GM12873 (cell line): ENCODE measurements around the gene C2CD4B.

ENCODE experiments used
- TF ChIP-seq, protein P1 (sequence below): IDR thresholded peaks from 2 replicates; pipeline ENCODE4 v1.5.1; 2012; ENCODE audit warnings: low read depth, mild to moderate bottlenecking, moderate library complexity, low read length, control low read depth; ENCODE audit not compliant: insufficient read depth; ENCODE audit errors: missing control alignments

C2CD4B gene

DNA sequence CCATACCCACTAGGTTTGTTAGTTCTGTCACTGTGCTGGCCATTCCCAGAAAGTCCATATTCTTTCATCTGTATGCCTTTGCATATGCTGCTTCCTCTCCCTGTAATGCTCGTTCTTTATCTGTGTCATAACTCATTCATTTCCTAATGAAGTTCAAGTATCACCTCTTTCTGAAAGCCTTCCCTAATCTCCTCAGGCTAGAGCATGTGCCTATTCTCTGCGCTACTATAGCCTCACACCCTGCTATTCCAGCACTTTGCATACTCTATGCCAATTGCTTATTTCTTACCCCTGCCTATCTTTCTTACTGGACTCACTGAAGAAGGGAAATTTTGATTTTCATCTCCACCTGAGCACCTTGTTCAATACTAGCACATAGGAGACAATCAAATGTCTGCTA is 25.6 kb upstream of the C2CD4B start:
- TF ChIP-seq, protein P1, sequence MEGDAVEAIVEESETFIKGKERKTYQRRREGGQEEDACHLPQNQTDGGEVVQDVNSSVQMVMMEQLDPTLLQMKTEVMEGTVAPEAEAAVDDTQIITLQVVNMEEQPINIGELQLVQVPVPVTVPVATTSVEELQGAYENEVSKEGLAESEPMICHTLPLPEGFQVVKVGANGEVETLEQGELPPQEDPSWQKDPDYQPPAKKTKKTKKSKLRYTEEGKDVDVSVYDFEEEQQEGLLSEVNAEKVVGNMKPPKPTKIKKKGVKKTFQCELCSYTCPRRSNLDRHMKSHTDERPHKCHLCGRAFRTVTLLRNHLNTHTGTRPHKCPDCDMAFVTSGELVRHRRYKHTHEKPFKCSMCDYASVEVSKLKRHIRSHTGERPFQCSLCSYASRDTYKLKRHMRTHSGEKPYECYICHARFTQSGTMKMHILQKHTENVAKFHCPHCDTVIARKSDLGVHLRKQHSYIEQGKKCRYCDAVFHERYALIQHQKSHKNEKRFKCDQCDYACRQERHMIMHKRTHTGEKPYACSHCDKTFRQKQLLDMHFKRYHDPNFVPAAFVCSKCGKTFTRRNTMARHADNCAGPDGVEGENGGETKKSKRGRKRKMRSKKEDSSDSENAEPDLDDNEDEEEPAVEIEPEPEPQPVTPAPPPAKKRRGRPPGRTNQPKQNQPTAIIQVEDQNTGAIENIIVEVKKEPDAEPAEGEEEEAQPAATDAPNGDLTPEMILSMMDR: no peak

DNA sequence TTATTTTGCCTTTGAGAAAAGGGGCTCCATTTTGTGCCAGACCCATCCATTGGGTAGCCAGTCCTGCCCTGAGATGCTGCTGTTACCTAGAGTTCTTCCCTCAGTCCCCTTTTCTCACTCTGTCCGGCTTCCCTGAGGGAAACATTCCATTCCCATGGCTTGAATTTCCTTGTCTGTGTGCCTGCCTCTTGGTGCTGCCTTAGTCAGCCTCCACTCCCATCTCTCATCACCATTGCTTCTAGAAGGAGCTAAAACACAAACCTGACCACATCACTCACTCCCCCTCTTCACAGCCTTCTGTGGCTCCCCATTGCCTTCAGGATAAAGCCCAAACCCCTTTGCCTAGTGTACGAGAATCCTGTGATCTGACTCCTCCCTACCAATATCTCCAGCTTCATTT is 25.2 kb upstream of the C2CD4B start:
- TF ChIP-seq, protein P1: no peak

DNA sequence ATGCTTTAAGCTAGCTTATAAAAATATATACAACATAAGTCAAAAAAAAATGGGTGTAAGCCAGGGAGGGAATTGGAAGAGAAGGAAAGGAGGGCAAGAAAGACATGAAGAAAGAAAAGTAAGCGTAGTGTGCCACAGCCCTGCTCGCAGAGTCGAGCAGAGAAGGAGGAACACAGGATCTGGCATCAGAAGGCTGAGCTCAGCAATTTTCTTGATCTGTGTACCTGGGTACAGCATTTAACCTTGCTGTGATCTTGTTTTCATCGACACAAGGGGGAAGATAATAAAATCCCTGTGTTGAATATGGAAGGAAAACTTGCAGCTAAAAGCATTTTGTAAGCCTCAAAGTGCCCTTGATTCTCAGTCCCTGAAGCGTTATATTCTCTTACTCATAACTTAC is 23.7 kb upstream of the C2CD4B start:
- TF ChIP-seq, protein P1: no peak

DNA sequence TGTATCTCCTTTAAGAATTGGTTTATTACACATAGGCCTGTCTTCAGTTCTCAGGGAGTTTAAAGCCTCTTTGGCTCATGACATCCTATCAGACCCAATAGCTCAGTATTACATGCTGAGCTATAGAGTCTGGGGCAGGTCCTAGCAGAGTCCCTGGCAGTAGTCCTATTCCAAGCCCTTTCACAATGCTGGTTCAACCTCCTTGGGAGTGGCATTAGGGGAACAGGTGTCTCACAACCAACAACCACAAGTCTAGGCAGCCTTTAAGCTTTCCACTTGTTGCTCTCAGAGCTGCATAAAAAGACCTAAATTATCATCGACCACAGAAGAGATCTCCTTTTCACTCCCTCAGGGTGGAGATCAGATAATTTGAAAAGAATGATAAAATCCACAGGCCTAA is 22.8 kb upstream of the C2CD4B start:
- TF ChIP-seq, protein P1: no peak

GRCh38 chr15:62187425-62187824 is 22.3 kb upstream of the C2CD4B start:
- TF ChIP-seq, protein P1: no peak

DNA sequence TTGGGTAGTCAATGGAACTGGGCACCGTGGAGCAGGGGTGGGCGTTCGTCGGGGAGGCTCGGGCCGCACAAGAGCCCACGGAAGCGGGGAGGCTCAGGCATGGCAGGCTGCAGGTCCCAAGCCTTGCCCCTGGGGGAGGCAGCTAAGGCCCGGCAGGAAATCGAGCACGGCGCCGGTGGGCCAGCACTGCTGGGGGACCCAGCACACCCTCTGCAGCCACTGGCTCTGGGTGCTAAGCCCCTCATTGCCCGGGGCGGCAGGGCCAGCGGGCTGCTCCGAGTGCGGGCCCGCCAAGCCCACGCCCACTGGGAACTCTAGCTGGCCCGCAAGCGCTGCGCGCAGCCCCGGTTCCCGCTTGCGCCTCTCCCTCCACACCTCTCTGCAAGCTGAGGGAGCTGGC is 21.5 kb upstream of the C2CD4B start:
- TF ChIP-seq, protein P1: no peak

- TF ChIP-seq, protein P1: no peak
Measured at GRCh38 chr15:62183130-62183529, 18.0 kb upstream of the C2CD4B start.
